GM12892 (cell line): ENCODE measurements around the gene GIPC3.

Source experiments
- POLR2A ChIP-seq: IDR thresholded peaks from 2 replicates; pipeline ENCODE4 v1.6.1; 2011; ENCODE audit warnings: low read depth, low read length, control low read depth
- TAF1 ChIP-seq: IDR thresholded peaks from 2 replicates; pipeline ENCODE4 v1.6.1; 2011; ENCODE audit warnings: low read depth, mild to moderate bottlenecking, control low read depth, low read length, borderline replicate concordance

DNA sequence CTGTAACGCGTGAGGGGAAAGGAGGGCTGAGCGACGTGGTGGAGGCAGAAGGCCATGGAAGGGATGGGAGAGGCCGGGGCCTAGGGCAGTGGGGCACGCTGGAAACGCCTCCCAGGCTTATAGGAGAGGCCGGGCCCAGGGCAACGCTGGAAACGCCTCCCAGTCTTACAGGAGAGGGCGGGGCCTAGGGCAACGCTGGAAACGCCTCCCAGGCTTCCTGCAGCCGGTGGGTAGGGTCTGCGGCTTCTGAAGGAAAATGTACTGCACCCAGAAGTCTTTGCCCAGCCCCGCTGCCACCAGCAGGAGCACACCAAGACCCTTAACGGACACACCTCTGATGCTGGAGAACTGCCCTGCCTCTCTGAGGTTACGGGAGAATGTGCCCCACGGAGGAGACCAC is 32.2 kb downstream of the GIPC3 start:
- TF ChIP-seq POLR2A = no peak
- no peak for TF ChIP-seq TAF1
